HS-27A (cell line): Measurements from ENCODE around the gene MORN2.

ENCODE experiments used
- DNase-seq: peaks from one replicate; pipeline ENCODE4 v3.0.0-alpha.2; 2012; ENCODE audit warnings: low read depth, missing footprints

MORN2 gene

DNA sequence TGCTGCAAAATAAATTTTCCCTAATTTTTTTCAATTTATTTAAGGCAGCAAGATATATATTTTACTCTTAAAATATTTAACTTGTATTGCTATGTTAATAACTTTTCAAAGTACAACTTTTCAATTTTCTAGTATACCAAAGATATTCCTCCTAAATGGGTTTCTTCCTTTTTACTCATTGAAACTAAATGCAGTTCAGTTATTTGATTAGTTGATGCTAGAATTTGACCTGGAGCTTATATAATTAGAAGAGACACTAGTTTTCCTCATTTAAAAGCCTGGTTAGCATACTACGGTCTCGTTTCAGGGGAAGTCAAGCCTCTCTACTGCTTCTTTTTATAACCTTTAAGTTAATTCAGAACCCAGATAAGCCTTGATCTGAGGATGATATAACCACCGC, 13.8 kb downstream of the MORN2 start, which contains the start of gene ARHGEF33:
Gene ARHGEF33, plus strand, starts transcription at position 301 of the 400 bp plus-strand sequence. CDS start 29,573 bp downstream, outside the sequence.
- no peak for DNase-seq

DNA sequence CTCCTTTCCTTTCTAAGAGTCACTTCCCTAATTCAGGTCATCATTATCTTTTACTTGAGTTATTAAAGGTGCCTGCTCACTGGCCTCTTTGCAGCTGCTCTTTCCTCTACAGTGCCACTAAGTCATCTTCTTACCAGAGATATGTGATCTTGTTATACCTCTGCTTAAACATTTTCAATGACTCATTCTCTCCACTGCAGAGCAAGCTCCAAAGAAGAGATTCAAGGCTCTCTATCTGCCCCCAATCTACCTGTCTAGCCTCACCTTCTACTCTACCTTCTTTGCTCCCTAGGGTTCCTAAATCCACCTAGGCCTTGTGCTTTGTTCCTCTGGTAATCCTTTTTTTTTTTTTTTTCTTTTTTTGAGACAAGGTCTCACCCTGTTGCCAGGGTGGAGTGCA, 17.0 kb downstream of the MORN2 start:
- no peak for DNase-seq

DNA sequence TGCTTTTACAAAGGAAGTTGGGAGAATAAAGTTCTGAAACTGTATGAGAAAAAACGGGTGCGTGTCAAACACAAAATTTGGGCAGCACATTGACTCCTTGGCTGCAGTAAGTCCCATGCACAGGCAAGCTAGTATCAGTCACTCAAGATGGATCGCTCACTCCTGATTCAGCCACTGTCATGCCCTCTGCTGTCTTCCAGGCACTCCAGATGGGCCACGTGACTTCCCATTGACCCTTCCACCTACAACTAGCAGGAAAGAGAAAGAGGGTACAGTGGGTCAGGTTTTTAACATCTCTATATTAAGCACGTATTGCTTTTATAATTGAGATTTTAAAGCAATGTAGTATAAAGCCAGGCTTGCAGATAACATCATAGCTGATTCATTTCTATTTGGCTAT, 22.5 kb downstream of the MORN2 start:
- no peak for DNase-seq

DNA sequence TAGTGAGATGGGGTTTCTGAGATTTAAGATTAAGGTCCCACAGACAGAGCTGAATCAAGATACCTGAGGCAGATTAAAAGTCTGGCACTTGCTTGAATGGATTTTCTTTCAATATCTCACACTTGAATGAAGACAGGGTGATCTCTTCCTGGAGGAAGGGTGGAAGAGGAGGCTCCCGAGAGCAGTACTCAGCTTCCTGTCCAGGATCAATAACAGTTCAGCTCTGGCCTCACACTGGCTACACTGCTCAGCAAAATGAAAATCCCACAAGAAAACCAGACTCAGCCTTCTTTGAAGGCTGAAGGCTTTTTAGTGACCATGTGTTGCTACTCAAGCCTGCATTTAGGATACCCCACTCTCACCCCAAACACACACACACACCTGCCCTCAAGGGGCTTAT, 24.9 kb downstream of the MORN2 start:
- no peak for DNase-seq

DNA sequence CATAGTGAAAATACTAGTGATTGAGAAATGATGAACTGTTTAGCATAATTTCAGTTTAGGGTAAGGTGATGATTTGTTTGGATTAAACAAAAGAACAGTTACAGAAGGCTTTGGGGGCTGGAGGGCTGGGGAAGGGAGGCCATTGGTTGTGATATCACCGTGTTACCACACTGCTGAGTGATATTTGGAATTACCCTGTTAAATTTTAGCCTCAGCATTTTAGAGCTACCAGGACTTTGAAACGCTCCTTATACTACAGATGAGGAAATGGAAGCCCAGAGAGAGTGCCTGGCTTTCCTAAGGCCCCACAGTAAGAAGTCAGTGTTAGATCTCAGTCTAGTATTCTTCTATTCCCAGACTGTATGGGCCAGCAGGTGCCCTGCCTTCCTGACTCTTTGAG, 29.5 kb downstream of the MORN2 start:
- no peak for DNase-seq

DNA sequence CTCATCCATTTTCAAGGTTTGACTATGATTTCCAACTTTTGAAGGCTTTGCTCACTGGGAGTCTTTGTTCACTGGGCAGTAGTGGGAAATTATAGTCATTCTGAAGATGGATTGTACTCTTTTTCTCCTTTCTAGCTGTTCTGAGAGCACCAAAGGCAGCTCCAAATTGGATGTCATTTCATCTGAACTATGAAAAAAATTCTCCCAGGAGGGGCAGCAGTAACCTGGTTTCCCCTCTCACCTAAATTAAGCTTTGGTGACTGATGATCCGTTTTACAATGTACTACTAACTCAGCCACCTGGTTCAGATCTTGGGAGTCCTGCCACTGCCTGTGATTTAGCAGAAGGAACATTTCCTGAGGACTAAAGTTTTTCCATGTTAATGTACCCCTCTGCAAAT, 31.5 kb downstream of the MORN2 start:
- no peak for DNase-seq

DNA sequence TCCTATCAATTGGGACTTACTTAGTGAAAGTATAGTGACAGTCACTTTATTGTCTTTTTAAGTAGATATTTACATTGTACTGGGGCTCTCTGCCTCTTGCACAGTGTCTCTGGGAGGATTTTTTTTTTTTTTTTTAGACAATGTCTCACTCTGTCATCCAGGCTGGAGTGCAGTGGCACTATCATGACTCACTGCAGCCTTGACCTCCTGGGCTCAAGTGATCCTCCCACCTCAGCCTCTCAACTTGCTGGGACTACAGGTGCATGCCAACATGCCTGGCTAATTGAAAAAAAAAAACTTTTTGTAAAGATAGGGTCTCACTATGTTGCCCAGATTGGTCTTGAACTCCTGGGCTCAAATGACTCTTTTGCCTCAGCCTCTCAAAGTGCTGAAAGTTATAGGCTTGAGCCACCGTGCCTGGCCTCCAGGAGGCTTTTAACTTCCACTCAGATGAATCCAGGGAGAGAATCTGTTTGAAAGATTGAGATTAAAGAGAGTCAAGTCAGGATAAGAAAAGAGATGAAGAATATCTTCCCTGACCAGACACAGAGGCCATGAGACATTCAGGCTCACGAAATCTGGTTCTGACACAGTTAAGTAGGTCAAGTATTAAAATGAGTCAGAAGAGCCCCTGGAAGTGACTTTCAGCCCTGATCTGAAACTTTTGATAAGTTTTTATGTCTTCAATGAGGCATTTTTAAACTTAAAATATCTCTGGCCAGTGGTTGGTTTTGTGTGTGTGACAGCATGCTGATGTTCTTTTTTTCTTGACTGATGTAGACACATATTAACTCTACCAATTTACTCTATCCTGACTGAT, 32.2 kb downstream of the MORN2 start:
- no peak for DNase-seq

DNA sequence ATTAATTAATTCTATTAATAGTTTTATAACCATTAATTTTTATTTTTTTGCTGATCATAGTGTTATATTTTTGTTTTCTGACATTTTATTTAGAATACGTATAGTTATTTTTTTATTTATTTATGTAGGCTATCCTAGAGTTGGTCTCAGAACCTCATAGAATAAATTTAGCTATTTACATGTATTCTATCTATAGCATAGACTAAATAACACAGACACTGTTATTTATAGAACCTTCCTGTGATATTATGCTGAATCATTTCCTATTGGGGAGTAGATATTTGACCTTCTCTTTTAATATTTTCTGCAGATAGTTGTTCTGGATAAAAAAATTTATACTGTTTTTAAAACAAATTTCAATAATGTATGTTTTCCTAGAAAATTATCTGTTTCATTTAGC, 34.1 kb downstream of the MORN2 start:
- no peak for DNase-seq

DNA sequence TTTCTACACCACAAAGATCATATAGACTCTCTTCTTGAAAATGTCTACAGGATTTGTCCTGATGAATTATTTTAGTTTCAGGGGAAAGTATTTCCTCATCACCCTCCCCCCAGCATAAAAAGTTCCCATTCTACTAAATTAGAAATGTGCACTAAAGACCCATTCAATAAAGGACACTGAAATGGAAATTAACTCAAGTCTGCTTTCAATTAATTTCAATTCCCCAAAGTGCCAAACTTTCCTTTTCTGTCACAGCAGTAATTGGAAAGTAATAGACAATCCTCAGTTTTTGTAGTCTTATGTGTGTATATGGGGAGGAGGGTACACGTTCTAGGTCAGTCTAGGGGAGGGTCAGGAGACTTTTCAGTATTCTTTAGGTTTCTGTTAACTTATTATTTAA, 35.4 kb downstream of the MORN2 start:
- DNase-seq = no peak

DNA sequence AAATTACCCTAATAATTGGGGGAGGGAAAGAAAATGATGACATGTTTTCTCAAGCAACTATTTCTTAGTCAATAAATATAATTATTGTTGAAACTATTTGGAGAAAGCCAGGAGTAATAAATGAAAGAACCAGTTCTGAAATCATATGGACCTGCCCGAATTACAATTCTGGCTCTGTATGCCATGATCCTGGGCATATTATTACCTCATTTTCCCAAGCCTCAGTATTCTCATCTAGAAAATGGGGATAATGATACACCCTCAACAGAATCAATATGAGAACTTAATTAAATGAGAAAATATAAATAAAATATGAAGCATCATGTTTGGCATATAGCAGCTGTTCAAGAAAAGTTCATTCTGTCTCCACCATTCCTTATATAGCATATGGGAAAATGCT, 36.8 kb downstream of the MORN2 start:
- no peak for DNase-seq

DNA sequence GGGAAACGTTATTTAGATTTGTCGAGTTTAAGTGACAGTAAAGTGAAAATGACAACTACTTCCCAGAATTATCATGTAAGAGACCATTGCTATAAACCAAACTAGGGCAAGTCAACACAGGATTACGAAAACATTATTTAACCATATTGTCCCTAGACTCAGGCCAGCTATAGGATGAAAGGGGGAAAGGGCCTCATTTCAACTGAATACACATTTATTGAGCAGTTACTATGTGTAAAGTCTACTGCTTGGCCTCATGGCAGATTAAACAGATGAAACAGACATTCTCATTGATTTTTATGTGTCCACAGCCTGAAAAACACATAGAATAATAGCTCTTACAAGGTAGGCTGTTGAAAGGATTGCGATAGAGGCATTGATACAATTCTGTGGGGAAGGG, 46.6 kb downstream of the MORN2 start:
- no peak for DNase-seq

DNA sequence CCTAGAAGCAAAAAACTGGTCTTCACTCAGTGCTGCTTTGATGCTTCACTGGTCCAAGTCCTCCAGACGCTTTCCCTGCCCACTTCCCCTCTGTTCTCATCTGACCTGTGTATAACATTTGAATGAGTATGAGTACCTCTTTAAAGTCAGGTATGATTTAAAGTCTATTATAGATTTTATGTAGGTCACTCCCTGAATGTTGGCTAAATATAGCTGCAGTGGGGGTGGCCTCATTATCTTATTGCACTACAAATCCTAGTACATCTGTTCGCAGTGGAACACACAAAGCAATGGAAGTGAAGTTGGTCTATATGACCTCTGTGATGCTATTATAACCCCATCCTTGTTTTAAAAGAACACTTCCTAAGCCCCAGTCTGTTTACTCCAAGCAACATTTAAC, 47.1 kb downstream of the MORN2 start:
- DNase-seq = no peak

DNA sequence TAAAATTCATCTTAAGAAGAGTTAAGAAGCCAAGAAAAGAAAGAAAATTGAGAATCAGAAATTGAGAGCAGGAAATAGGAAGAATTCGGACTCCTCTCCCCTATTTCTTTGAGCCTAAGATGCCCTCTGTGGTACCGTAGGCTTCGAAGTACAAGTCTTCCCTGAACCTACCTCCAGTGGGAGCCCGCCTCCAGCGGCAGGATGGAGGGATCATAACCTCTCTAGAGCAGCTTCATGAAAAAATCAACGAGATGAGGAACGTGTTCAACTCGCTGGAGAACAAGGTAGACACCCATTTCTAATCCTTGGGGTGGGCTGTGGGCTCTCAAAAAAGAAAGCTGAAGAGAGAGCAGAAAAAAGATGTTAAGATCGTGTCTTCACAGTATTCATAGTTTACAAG, 50.2 kb downstream of the MORN2 start:
- no peak for DNase-seq

DNA sequence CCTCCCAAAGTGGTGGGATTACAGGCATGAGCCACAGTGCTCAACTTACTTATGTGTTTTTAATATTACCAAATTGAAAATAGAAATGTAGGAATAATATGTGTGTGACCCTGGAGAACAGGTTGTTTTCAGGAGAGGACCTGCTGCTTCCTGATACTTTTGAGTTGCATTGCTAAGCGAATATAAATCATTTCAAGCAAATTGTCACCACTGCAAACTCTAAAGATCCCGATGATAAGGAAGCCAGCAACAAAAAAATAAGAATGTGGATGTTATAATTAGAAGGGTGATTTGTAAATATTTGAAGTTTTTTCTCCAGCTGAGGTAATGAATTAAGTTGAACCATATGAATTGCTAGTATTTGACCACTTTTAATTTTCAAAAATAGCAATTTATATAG, 54.8 kb downstream of the MORN2 start:
- DNase-seq = no peak
